Esophagus squamous epithelium (tissue), 4 donors: ENCODE results near the gene RTF2.

Experiments
- POLR2A ChIP-seq, 4 donors: fragments of 450-650 bp; IDR thresholded peaks; one replicate each; pipeline ENCODE4 v1.6.1; 2017; ENCODE audit warnings: antibody characterized with exemption in 4 of 4, mild to moderate bottlenecking in 4 of 4, moderate library complexity in 3 of 4
- TF ChIP-seq, protein P1 (sequence below), 6 experiments: fragments of 450-650 bp in 4 of 6; fragments of 200-600 bp in 2 of 6; sonication (generic) in 2 of 6; IDR thresholded peaks; one replicate each; pipeline ENCODE4 v1.5.1; 2016 to 2019; ENCODE audit warnings: antibody characterized with exemption in 6 of 6, mild to moderate bottlenecking in 4 of 6, moderate library complexity in 4 of 6

DNA sequence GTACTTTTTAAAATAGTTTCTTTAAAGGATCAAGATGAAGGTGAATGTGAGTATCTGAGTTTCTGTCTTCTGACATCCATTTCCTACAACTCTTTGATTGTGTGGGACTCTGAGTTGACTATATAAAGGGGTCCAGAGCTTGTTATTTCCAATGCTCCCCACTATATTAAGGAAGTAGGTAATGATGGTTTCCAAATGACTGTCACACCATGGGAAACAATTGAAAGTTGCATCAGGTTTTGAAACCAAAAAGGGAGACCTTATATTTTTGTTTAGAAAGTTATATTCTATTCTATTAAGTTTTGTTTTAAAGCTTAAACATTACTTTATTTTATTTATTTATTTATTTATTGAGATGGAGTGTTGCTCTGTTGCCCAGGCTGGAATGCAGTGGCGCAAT, 45.2 kb upstream of the RTF2 start:
- TF ChIP-seq, protein P1, sequence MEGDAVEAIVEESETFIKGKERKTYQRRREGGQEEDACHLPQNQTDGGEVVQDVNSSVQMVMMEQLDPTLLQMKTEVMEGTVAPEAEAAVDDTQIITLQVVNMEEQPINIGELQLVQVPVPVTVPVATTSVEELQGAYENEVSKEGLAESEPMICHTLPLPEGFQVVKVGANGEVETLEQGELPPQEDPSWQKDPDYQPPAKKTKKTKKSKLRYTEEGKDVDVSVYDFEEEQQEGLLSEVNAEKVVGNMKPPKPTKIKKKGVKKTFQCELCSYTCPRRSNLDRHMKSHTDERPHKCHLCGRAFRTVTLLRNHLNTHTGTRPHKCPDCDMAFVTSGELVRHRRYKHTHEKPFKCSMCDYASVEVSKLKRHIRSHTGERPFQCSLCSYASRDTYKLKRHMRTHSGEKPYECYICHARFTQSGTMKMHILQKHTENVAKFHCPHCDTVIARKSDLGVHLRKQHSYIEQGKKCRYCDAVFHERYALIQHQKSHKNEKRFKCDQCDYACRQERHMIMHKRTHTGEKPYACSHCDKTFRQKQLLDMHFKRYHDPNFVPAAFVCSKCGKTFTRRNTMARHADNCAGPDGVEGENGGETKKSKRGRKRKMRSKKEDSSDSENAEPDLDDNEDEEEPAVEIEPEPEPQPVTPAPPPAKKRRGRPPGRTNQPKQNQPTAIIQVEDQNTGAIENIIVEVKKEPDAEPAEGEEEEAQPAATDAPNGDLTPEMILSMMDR (IDR thresholded peaks at IDR 0.05), result no peak
- no peak for TF ChIP-seq POLR2A (IDR thresholded peaks at IDR 0.05)
